ENCODE measurements around the gene FGL2.
"Not testable (repeated sequence)": the region's sequence is repeated elsewhere in the genome, so short reads cannot be mapped to it uniquely, and the experiment has no call there.

Gene FGL2

DNA sequence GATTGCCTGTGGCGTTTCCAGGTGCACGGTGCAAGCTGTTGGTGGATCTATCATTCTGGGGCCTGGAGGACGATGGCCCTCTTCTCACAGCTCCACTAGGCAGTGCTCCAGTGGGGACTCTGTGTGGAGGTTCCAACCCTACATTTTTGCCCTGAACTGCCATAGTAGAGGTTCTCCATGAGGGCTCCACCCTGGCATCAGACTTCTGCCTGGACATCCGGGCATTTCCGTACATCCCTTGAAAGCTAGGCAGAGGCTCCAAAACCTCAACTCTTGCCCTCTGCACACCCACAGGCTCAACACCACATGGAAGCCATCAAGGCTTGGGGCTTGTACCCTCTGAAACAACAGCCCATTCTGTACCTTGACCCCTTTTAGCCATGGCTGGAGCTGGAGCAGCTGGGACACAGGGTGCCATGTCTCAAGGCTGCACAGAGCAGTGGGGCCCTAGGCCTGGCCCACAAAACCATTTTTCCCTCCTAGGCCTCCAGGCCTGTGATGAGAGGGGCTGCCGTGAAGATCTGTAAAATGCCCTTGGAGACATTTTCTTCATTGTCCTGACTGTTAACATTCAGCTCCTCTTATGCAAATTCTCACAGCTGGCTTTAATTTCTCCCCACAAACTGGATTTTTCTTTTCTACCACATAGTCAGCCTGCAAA, 10.0 kb upstream of the FGL2 start:
- no peak for DNase-seq (ENCODE audit: low spot score)

DNA sequence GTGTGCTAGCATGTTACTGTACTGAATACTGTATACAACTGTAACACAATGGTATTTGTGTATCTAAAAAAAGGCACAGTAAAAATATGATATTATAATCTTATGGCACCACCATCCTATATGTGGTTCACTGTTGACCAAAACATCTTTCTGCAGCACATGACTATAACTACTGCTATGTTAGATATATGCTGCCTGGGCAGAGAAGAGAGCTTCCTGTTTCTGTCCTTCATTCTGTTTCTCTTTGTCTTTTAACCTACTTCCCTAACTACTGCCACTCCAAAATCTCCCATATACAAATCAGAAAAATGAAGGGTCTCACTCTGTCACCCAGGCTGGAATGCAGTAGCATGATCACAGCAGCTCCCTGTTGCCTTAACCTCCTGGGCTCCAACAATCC, 8.8 kb upstream of the FGL2 start:
- no peak for DNase-seq (ENCODE audit: low spot score)

DNA sequence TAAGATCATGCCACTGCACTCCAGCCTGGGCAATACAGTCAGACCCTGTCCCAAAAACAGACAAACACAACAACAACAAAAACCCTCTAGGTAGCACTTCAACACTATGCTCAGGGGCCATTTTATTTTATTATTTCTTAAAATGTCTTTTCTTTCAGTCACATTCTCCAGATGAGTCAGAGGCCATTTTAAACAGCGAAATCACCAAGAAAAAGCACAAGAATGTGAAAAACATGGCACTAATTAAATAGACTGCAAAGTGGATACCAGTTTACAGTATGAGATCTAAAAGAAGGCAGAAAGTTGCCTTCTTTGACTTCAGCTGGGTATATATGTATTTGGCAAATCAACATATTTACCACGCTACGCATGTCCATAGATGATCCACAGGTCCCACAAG, 6.1 kb upstream of the FGL2 start:
- no peak for DNase-seq (ENCODE audit: low spot score)

DNA sequence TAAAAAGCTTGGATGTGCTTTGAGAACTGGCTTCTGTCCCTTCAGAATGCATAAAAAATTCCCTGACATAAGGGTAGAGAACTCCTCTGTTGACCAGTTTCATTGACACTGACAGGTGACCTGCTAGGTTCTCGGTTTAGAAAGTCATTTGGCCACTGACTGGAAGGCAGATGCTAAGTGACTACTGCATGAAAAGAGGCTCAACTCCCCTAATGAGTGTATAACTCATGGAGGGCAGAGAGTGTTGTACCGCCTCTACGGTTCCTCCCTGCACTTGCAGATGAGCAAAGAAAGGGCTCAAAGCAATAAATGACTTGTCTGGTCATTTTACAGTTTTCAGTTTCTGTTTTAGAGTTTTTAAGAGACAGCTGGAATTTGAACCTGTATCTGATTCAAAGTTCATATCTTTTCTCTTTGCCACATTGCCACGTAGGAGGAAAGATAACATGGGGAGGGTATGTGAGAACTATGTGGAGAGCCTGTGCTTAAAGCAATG, 2.9 kb upstream of the FGL2 start:
- DNase-seq (ENCODE audit: low spot score): no peak

DNA sequence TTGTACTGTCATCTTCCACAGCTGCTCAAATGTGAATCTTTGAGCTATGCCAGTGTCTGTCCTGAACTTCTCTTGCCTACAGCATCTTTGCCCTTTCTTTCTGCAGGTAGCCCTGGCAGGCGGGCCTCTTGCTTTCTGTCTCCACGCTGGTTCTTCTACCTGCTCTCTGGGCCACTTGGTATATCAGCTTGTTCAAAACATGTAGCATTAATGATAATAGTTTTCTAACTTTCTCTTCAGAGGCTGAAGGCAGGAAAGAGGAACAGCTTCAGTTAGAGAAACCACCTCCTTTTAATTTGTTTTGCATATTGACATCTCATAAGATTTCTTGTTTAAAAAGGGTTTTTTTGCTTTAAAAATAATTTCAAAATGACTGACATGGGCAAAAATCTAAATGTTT, 923 bp upstream of the FGL2 start:
- no peak for DNase-seq (ENCODE audit: low spot score)

- DNase-seq (ENCODE audit: low spot score): no peak
Measured at GRCh38 chr7:77197141-77197540, 2.5 kb downstream of the FGL2 start.

DNA sequence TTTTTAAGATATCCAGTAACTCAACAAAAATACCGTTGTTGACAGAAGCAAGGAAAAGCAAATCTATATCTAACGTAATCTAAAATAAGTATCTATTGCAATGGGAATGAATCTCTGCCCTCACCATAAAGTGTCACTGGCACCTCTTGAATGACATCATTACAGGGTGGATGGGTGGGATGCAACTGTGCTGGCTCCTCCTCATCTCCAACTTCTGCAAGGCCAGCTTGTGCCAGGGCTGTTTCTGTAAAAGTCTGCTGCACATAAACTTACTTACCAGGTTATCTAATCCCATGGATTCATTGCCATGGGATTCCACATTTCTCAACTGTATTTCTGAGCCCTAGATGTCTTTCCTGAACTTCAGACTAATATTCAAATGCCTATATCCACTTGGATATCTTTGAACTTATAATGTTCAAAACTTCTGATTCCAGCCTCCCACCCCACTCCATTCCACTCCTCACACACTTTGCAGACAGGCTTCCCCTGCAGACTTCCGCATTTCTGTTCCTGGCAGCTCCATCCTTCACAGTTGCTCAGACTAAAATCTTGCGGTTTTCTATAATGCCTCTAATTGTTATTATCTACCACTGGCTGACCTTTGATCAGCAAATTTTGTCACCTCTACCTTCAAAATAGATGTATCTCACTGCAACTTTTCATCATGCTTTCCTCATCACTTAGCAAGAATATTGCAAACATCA, 10.7 kb downstream of the FGL2 start:
- DNase-seq (ENCODE audit: low spot score): no peak

- DNase-seq (ENCODE audit: low spot score): no peak
Measured at GRCh38 chr7:77185866-77186265, 13.8 kb downstream of the FGL2 start.

GRCh38 chr7:77184990-77185389, 14.6 kb downstream of the FGL2 start:
- DNase-seq (ENCODE audit: low spot score): no peak

- DNase-seq (ENCODE audit: low spot score): no peak
Measured at GRCh38 chr7:77184463-77184862, 15.2 kb downstream of the FGL2 start.

DNA sequence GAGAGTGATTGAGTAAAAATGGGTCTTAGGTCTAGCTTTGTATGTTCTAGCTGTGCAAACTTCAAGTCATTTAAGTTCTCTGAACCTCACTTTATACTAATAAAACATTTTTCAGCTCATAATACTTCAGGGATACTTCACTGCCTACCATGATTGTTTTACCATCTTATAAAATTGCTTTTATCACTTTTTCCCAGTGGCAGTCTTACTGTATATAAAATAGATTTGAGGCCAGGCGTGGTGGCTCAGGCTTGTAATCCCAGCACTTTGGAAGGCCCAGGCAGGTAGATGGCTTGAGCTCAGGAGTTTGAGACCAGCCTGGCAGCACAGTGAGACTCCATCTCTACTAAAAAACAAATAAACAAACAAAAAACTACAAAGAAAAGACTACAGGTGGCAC, 17.4 kb downstream of the FGL2 start:
- no peak for DNase-seq (ENCODE audit: low spot score)

DNA sequence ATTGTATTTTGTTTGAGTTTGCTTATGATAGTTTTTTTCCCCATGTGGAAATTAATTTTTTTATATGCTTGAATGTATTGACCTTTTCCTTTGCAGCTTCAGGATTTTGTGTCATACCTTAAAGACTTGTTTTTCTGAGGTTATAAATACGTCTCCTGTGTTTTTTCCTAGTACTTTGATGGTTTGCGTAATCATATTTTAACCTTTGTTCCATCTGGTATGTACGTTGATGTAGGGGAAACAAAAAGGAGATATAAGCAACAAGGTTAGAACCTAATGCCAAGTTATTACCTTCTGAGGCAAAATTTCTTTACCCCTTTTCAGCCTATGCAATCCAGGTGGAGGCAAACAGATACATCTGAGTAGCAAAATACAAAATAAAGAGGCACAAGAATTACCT, 17.9 kb downstream of the FGL2 start:
- no peak for DNase-seq (ENCODE audit: low spot score)

GRCh38 chr7:77181015-77181595, 18.5 kb downstream of the FGL2 start:
- no peak for DNase-seq (ENCODE audit: low spot score)

- not testable (repeated sequence) for DNase-seq (ENCODE audit: low spot score)
Measured at GRCh38 chr7:77178024-77178423, 21.6 kb downstream of the FGL2 start.

GRCh38 chr7:77177321-77177904, 22.2 kb downstream of the FGL2 start:
- DNase-seq (ENCODE audit: low spot score): not testable (repeated sequence)

GRCh38 chr7:77175274-77175800, 24.3 kb downstream of the FGL2 start:
- not testable (repeated sequence) for DNase-seq (ENCODE audit: low spot score)

DNA sequence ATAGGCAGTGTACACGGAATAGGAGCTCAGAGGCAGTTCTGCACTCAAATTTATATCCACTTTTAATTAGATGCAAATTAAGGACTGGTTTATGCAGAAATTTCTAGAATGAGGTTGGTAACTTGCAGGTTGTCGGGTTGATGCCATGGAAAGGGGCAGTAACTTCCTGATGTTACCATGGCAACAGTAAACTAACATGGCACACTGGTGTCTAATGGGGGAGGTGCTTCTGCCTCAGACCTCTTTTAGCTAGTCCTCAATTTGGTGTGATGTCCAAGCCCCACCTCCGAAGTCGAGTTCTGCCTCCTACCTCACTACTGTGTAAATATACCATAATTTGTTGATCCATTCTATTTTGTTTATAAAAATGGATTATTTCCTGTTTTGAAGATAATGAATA, 25.2 kb downstream of the FGL2 start:
- DNase-seq (ENCODE audit: low spot score): not testable (repeated sequence)

- not testable (repeated sequence) for DNase-seq (ENCODE audit: low spot score)
Measured at GRCh38 chr7:77172437-77173172, 27.0 kb downstream of the FGL2 start.

GRCh38 chr7:77171073-77171472, 28.5 kb downstream of the FGL2 start:
- not testable (repeated sequence) for DNase-seq (ENCODE audit: low spot score)

DNA sequence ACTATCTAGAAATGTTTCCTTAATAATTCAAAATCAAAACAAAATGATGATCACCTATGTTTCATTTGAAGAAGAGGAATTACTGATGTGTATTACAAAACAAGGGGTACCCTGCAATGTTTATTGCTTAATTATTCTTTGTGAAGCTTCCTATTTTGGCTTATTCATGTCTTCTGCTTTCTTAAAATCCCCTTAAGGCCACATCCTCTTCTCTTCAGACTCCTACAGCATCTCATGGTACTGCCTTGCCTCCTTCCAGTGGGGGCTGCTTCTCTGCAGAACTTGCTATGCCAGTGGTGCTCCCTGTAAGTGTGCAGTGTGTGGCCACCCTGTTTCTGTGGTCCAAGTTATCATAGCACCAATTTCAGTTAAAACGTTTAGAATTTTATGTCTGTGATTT, 42.2 kb downstream of the FGL2 start:
- no peak for DNase-seq (ENCODE audit: low spot score)

- not testable (repeated sequence) for DNase-seq (ENCODE audit: low spot score)
Measured at GRCh38 chr7:77157034-77157433, 42.6 kb downstream of the FGL2 start.

Measured in CD4-positive, alpha-beta T cell treated with Interleukin-15 for 4 hours (primary cell).